Measurements from ENCODE around the gene STX8.

DNA sequence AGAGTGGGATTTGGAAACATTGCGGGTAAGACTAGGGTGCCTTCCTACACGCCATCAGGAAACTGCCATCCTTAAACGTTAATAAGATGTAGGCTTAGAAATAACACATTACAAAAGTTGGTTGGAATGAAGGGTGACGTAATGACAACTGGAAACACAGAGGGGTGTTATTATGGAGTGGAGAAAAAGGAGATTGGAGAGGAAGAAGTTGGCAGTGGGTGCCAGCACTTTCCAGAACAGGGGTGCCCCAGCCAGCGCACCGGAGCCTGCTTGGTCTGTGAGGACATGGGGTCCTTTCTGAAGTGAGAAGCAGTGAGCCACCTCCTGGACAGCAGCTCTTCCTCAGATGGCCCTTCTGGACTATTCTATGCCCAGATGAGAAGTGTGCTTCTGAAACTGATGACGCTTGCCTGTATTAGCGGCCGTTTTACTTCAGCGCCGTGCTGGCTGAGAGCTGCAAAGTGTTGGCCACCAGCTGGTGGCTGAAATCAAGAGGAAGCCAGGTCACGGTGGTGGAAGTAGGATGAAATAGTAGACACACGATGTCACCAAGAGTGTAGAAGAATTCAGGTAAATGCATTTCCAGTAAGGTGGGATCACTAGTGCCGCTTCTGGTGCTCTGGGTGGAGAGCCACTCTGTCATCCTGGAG is 309.5 kb downstream of the STX8 start:
- TF ChIP-seq, protein P1, sequence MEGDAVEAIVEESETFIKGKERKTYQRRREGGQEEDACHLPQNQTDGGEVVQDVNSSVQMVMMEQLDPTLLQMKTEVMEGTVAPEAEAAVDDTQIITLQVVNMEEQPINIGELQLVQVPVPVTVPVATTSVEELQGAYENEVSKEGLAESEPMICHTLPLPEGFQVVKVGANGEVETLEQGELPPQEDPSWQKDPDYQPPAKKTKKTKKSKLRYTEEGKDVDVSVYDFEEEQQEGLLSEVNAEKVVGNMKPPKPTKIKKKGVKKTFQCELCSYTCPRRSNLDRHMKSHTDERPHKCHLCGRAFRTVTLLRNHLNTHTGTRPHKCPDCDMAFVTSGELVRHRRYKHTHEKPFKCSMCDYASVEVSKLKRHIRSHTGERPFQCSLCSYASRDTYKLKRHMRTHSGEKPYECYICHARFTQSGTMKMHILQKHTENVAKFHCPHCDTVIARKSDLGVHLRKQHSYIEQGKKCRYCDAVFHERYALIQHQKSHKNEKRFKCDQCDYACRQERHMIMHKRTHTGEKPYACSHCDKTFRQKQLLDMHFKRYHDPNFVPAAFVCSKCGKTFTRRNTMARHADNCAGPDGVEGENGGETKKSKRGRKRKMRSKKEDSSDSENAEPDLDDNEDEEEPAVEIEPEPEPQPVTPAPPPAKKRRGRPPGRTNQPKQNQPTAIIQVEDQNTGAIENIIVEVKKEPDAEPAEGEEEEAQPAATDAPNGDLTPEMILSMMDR (IDR thresholded peaks at IDR 0.05) = no peak
- TF ChIP-seq POLR2A (IDR thresholded peaks at IDR 0.05) = no peak

Measured in Peyer's patch (tissue), 4 donors.